ENCODE measurements around the gene CACNG7. TPM values are rescaled to one million over a fixed set of nuclear protein-coding genes. Genes with fewer than 3 reads are reported as not detected.

The CACNG7 gene
- total RNA-seq, 2 experiments from 2014 or later: not detected

- no peak overlapping the region for H3K4me2 ChIP-seq (ENCODE audit: low read length)
- no peaks in the 10 kb centered on the region for H3K9me2 ChIP-seq (ENCODE audit: insufficient read depth, low read length)
- H3K4me1 ChIP-seq (ENCODE audit: insufficient read depth, low read length, poor library complexity, severe bottlenecking): peaks cover 26% of the 10 kb centered on the region
- H3K27ac ChIP-seq (ENCODE audit: low read depth, low read length, poor library complexity, severe bottlenecking): no peak overlapping the region
- H4K20me1 ChIP-seq (ENCODE audit: insufficient read depth, low read length): no peaks in the 10 kb centered on the region
- DNase-seq (ENCODE audit: low spot score): no peak
- no peaks in the 10 kb centered on the region for H3K79me2 ChIP-seq (ENCODE audit: insufficient read depth, low read depth, low read length)
- intact Hi-C loops (cut with micrococcal nuclease; ENCODE audit: unreplicated experiment): no loop called here
- TF ChIP-seq EZH2phosphoT487 (IDR thresholded peaks at IDR 0.05; ENCODE audit: borderline replicate concordance, low read depth, low read length) (no peak), CTCF (conservative IDR thresholded peaks at IDR 0.05; ENCODE audit: low read length) (no peak)
- POLR2A ChIA-PET: no interaction called here
- no peaks in the 10 kb centered on the region for H3K9me3 ChIP-seq (ENCODE audit: low read length)
- CTCF ChIA-PET (ENCODE audit: unreplicated experiment): no interaction called here
- H3K4me3 ChIP-seq (ENCODE audit: low read depth, low read length, poor library complexity, severe bottlenecking): no peak overlapping the region
- BruUV-seq (replicated peaks): no TSS peak
- no peak overlapping the region for H2AFZ ChIP-seq (ENCODE audit: low read length)
- no peaks in the 10 kb centered on the region for H3K36me3 ChIP-seq (ENCODE audit: insufficient read depth, low read length)
Observed at GRCh38 chr19:53871454-53871853, 37.6 kb upstream of the CACNG7 start.

- Histone ChIP-seq H4K20me1 (ENCODE audit: insufficient read depth, low read length) (no peaks in the 10 kb centered on the region), H3K79me2 (ENCODE audit: insufficient read depth, low read depth, low read length) (no peaks in the 10 kb centered on the region), H3K4me2 (ENCODE audit: low read length) (no peak overlapping the region), H3K36me3 (ENCODE audit: insufficient read depth, low read length) (no peaks in the 10 kb centered on the region), H3K9me2 (ENCODE audit: insufficient read depth, low read length) (no peaks in the 10 kb centered on the region), H2AFZ (ENCODE audit: low read length) (no peak overlapping the region), H3K9me3 (ENCODE audit: low read length) (no peaks in the 10 kb centered on the region), H3K4me3 (ENCODE audit: low read depth, low read length, poor library complexity, severe bottlenecking) (no peak overlapping the region), H3K4me1 (ENCODE audit: insufficient read depth, low read length, poor library complexity, severe bottlenecking) (peaks cover 18% of the 10 kb centered on the region), H3K27ac (ENCODE audit: low read depth, low read length, poor library complexity, severe bottlenecking) (no peak overlapping the region)
- BruUV-seq (replicated peaks): no TSS peak
- intact Hi-C loops (cut with micrococcal nuclease; ENCODE audit: unreplicated experiment): no loop called here
- no peak for DNase-seq (ENCODE audit: low spot score)
- no peak for TF ChIP-seq CTCF (conservative IDR thresholded peaks at IDR 0.05; ENCODE audit: low read length)
- TF ChIP-seq EZH2phosphoT487 (IDR thresholded peaks at IDR 0.05; ENCODE audit: borderline replicate concordance, low read depth, low read length): no peak
- CTCF ChIA-PET (ENCODE audit: unreplicated experiment): no interaction called here
- POLR2A ChIA-PET: no interaction called here
Observed at GRCh38 chr19:53872762-53873161, 36.3 kb upstream of the CACNG7 start.

GRCh38 chr19:53873773-53874605, 35.1 kb upstream of the CACNG7 start:
- ChIA-PET CTCF (ENCODE audit: unreplicated experiment) (no interaction called here), POLR2A (no interaction called here)
- Histone ChIP-seq H3K9me3 (ENCODE audit: low read length) (no peaks in the 10 kb centered on the region), H3K9me2 (ENCODE audit: insufficient read depth, low read length) (no peaks in the 10 kb centered on the region), H2AFZ (ENCODE audit: low read length) (no peak overlapping the region), H3K79me2 (ENCODE audit: insufficient read depth, low read depth, low read length) (no peaks in the 10 kb centered on the region), H3K4me1 (ENCODE audit: insufficient read depth, low read length, poor library complexity, severe bottlenecking) (peaks cover 5% of the 10 kb centered on the region), H3K27ac (ENCODE audit: low read depth, low read length, poor library complexity, severe bottlenecking) (no peak overlapping the region), H3K4me3 (ENCODE audit: low read depth, low read length, poor library complexity, severe bottlenecking) (no peak overlapping the region), H3K36me3 (ENCODE audit: insufficient read depth, low read length) (no peaks in the 10 kb centered on the region), H4K20me1 (ENCODE audit: insufficient read depth, low read length) (no peaks in the 10 kb centered on the region), H3K4me2 (ENCODE audit: low read length) (no peak overlapping the region)
- no TSS peak for BruUV-seq (replicated peaks)
- TF ChIP-seq CTCF (conservative IDR thresholded peaks at IDR 0.05; ENCODE audit: low read length) (no peak), EZH2phosphoT487 (IDR thresholded peaks at IDR 0.05; ENCODE audit: borderline replicate concordance, low read depth, low read length) (no peak)
- DNase-seq (ENCODE audit: low spot score): no peak
- intact Hi-C loops (cut with micrococcal nuclease; ENCODE audit: unreplicated experiment): no loop called here

Data from OCI-LY7 (cell line).